PC-9 (cell line): ENCODE measurements around the gene ALK. TPM values are rescaled to one million over a fixed set of nuclear protein-coding genes. Genes with fewer than 3 reads are reported as not detected.
"Not testable (repeated sequence)": the region's sequence is repeated elsewhere in the genome, so short reads cannot be mapped to it uniquely, and the experiment has no call there.

Source experiments
- BruUV-seq: library from RNA; stranded (reverse); fragments of 400-500 nt; replicated peaks from 2 replicates; lab custom pipeline; 2021; lab: Mats Ljungman, UMichigan
- CTCF ChIA-PET: fragments of 300-600 bp; sonication (Branson Sonifier 250); formaldehyde crosslinking; loops from one replicate; lab custom pipeline; 2022; ENCODE audit warnings: antibody characterized with exemption; lab: Charles Lee
- POLR2A ChIA-PET: fragments of 300-600 bp; sonication (Branson Sonifier 250); formaldehyde crosslinking; loops from one replicate; lab custom pipeline; 2022; ENCODE audit warnings: antibody characterized with exemption; ENCODE audit not compliant: unreplicated experiment; lab: Charles Lee
- DNase-seq, 2 experiments: peaks; one replicate each; pipeline versions ENCODE4 v3.0.0 to v3.0.0-alpha.2; 2015 to 2022; ENCODE audit warnings: mixed read lengths in 1 of 2
- H2AFZ ChIP-seq: fragments of 200-600 bp; sonication (generic); 2 replicates; pipeline ENCODE4 v1.8.1; 2017; ENCODE audit warnings: antibody characterized with exemption
- H3F3A ChIP-seq: fragments of 200-600 bp; sonication (generic); 2 replicates; pipeline ENCODE4 v1.8.1; 2017; ENCODE audit warnings: antibody characterized with exemption, mild to moderate bottlenecking, low read depth; ENCODE audit not compliant: insufficient read depth
- H3K27ac ChIP-seq: fragments of 200-600 bp; sonication (generic); 2 replicates; pipeline ENCODE4 v1.6.1; 2016; ENCODE audit warnings: mixed run types
- H3K27me3 ChIP-seq: fragments of 200-600 bp; sonication (generic); 2 replicates; pipeline ENCODE4 v1.6.1; 2016; ENCODE audit warnings: low read depth, mixed run types; ENCODE audit not compliant: insufficient read depth
- H3K36me3 ChIP-seq: fragments of 200-600 bp; sonication (generic); 2 replicates; pipeline ENCODE4 v1.6.1; 2016; ENCODE audit warnings: low read depth, mixed run types
- H3K4me1 ChIP-seq: fragments of 200-600 bp; sonication (generic); replicated peaks from 2 replicates; pipeline ENCODE4 v1.6.1; 2016; ENCODE audit warnings: mixed run types; ENCODE audit not compliant: insufficient read depth
- H3K4me2 ChIP-seq: fragments of 200-600 bp; sonication (generic); 2 replicates; pipeline ENCODE4 v1.6.1; 2017; ENCODE audit warnings: mixed run types
- H3K4me3 ChIP-seq: fragments of 200-600 bp; sonication (generic); 2 replicates; pipeline ENCODE4 v1.6.1; 2016; ENCODE audit warnings: mixed run types
- H3K79me2 ChIP-seq: fragments of 200-600 bp; sonication (generic); 2 replicates; pipeline ENCODE4 v1.6.1; 2017; ENCODE audit warnings: low read depth, mixed run types
- H3K9me2 ChIP-seq: fragments of 200-600 bp; sonication (generic); 2 replicates; pipeline ENCODE4 v1.8.1; 2017; ENCODE audit warnings: mild to moderate bottlenecking; ENCODE audit not compliant: insufficient read depth
- H3K9me3 ChIP-seq: fragments of 200-600 bp; sonication (generic); 2 replicates; pipeline ENCODE4 v1.8.1; 2016; ENCODE audit warnings: low read depth; ENCODE audit not compliant: insufficient read depth
- H4K20me1 ChIP-seq: fragments of 200-600 bp; sonication (generic); 2 replicates; pipeline ENCODE4 v1.8.1; 2017; ENCODE audit not compliant: insufficient read depth
- CTCF ChIP-seq: fragments of 200-600 bp; sonication (generic); conservative IDR thresholded peaks from 2 replicates; pipeline ENCODE4 v1.6.1; 2017; ENCODE audit warnings: mixed run types, antibody characterized with exemption, mild to moderate bottlenecking, moderate library complexity
- EZH2 ChIP-seq: fragments of 200-600 bp; sonication (generic); IDR thresholded peaks from 2 replicates; pipeline ENCODE4 v1.8.0; 2017; ENCODE audit warnings: antibody characterized with exemption, low read depth
- intact Hi-C: fragments of 100-400 bp; cut with micrococcal nuclease; formaldehyde crosslinking; loops from one replicate; pipeline ENCODE4 v1.10.0; 2022; ENCODE audit not compliant: unreplicated experiment
- total RNA-seq: library from RNA; stranded (reverse); gene quantifications from 2 replicates; pipeline ENCODE4 v1.2.3, GENCODE V29; 2021

ALK gene
- total RNA-seq, 1 experiment from 2014 or later, result not detected

DNA sequence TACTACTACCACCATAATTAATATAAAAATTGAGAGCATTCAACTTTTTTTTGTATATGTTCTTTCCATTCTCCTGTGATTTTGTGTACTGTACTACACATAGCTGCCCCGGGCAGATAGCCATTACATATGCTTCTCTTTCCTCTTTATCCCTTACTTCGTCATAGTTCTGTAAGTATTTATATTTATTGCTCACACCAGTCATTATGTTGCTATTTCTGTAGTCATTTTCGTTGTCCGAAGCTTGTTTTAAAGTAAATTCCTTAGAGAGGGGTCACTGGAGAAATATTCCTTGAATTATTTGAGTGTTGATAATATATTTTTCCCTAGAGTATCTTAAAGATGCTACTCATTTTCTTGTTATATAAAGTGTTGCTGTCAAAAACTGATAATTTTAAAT, 662.2 kb downstream of the ALK start:
- Histone ChIP-seq H3K4me3 (no peak overlapping the region), H2AFZ (no peak overlapping the region), H3K36me3 (no peaks in the 10 kb centered on the region), H3K9me3 (no peaks in the 10 kb centered on the region), H3K4me2 (no peak overlapping the region), H3K27me3 (0 out of 2 replicates have a peak, but pooled peaks cover 12% of the 10 kb centered on the region), H3K4me1 (peaks cover 15% of the 10 kb centered on the region), H4K20me1 (no peaks in the 10 kb centered on the region), H3K9me2 (no peaks in the 10 kb centered on the region), H3K79me2 (no peaks in the 10 kb centered on the region), H3F3A (0 out of 2 replicates have a peak, but pooled peaks cover 10% of the 10 kb centered on the region), H3K27ac (no peak overlapping the region)
- no peak for TF ChIP-seq CTCF
- TF ChIP-seq EZH2, result no peak
- CTCF ChIA-PET, result no interaction called here
- no TSS peak for BruUV-seq
- intact Hi-C loops, result no loop called here
- DNase-seq, result no peak
- POLR2A ChIA-PET, result no interaction called here

DNA sequence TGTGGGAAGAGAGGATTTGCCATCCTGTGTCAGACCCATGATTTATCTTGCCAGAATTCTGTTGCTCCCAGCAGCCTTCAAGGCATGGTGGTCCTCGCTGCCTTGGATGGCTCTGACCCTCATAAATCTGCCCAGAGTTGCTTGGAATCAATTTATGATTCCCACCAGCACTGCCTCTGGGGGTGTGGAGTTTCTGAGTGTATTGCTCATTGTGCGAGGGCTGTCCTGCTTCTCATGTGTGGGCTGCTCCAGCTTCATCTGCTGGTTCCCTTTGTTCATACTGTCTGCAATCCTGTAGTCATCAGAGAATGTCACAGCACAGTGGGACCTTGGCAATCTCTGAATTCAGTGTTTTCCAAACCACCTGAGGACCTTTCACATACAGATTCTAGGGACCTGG, 666.4 kb downstream of the ALK start:
- no peak for DNase-seq
- CTCF ChIA-PET, result no interaction called here

GRCh38 chr2:29253495-29254275, 667.7 kb downstream of the ALK start:
- H3K36me3 ChIP-seq, H3K9me2 ChIP-seq, CTCF ChIA-PET, POLR2A ChIA-PET, H3K4me2 ChIP-seq, BruUV-seq, H3K4me1 ChIP-seq, H3K79me2 ChIP-seq, H2AFZ ChIP-seq, intact Hi-C loops, H4K20me1 ChIP-seq, DNase-seq, H3K27ac ChIP-seq, H3F3A ChIP-seq, H3K4me3 ChIP-seq, H3K9me3 ChIP-seq: not testable (repeated sequence)
- H3K27me3 ChIP-seq, result peaks cover 20% of the 10 kb centered on the region; the same call in 1 of the 2 replicates

More for the DNA sequence above, 666.4 kb downstream of the ALK start:
- Histone ChIP-seq H3K36me3 (no peaks in the 10 kb centered on the region), H3F3A (0 out of 2 replicates have a peak, but pooled peaks cover under 1% of the 10 kb centered on the region), H4K20me1 (no peaks in the 10 kb centered on the region), H3K27ac (no peak overlapping the region), H2AFZ (no peak overlapping the region), H3K4me1 (peaks cover 5% of the 10 kb centered on the region; the same call in 1 of the 2 replicates), H3K27me3 (peaks cover 20% of the 10 kb centered on the region; the same call in 1 of the 2 replicates), H3K4me2 (no peak overlapping the region), H3K9me2 (no peaks in the 10 kb centered on the region), H3K79me2 (no peaks in the 10 kb centered on the region), H3K4me3 (no peak overlapping the region), H3K9me3 (no peaks in the 10 kb centered on the region)
- BruUV-seq, result no TSS peak
- intact Hi-C loops, result no loop called here
- no peak for TF ChIP-seq EZH2
- no peak for TF ChIP-seq CTCF
- POLR2A ChIA-PET, result no interaction called here
